Left kidney (tissue), 2 donors: ENCODE measurements around the gene TEDC2. TPM values are rescaled to one million over a fixed set of nuclear protein-coding genes. Genes with fewer than 3 reads are reported as not detected.

Source experiments
- DNase-seq: peaks from one replicate; pipeline ENCODE4 v3.0.0-alpha.2; 2013
- polyA plus RNA-seq: library from polyadenylated mRNA; unstranded; fragments of 120-200 nt; gene quantifications from one replicate; pipeline ENCODE4 v1.2.1, GENCODE V29; 2013; ENCODE audit not compliant: insufficient read length

The TEDC2 gene
- polyA plus RNA-seq, 1 donor, result 11.4 TPM

GRCh38 chr16:2495041-2495440, 35.1 kb downstream of the TEDC2 start:
- DNase-seq, result no peak

DNA sequence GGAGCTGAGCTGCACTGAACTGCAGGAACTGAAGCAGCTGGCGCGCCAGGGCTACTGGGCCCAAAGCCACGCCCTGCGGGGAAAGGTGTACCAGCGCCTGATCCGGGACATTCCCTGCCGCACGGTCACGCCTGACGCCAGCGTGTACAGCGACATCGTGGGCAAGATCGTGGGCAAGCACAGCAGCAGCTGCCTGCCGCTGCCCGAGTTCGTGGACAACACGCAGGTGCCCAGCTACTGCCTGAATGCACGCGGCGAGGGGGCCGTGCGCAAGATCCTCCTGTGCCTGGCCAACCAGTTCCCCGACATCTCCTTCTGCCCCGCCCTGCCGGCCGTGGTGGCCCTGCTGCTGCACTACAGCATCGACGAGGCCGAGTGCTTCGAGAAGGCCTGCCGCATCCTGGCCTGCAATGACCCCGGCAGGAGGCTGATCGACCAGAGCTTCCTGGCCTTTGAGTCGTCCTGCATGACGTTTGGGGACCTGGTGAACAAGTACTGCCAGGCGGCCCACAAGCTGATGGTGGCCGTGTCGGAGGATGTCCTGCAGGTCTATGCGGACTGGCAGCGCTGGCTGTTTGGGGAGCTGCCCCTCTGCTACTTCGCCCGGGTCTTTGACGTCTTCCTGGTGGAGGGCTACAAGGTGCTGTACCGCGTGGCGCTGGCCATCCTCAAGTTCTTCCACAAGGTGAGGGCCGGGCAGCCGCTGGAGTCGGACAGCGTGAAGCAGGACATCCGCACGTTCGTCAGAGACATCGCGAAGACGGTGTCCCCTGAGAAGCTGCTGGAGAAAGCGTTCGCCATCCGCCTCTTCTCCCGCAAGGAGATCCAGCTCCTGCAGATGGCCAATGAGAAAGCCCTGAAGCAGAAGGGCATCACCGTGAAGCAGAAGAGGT, 36.6 kb downstream of the TEDC2 start:
- DNase-seq, result no peak

DNA sequence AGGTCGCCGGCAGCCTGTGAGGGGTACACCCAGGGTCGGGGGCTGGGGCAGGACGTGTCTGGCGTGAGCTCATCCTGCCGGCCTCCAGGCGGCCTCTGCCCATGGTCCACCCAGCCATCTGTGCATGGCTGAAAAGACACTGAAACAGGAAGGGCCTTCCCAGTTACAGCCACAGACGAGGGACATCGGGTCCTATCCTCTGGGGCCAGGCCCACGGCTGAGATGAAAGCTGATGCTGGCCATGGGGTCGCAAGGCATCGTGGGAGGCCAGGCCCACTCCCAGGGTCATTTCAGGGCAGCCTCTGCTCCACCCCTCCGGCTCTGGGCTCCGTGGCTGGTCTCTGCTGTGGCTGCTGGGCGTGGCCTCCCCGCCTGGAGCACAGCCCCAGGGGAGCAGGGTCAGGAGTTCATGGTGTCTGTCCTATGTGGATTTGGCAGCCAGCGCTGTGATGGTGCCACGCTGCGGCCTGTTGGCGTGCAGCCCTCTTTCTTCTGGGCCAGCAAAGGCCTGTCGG, 37.3 kb downstream of the TEDC2 start:
- no peak for DNase-seq

- DNase-seq, result no peak
Observed at GRCh38 chr16:2497695-2498484, 38.0 kb downstream of the TEDC2 start.

DNA sequence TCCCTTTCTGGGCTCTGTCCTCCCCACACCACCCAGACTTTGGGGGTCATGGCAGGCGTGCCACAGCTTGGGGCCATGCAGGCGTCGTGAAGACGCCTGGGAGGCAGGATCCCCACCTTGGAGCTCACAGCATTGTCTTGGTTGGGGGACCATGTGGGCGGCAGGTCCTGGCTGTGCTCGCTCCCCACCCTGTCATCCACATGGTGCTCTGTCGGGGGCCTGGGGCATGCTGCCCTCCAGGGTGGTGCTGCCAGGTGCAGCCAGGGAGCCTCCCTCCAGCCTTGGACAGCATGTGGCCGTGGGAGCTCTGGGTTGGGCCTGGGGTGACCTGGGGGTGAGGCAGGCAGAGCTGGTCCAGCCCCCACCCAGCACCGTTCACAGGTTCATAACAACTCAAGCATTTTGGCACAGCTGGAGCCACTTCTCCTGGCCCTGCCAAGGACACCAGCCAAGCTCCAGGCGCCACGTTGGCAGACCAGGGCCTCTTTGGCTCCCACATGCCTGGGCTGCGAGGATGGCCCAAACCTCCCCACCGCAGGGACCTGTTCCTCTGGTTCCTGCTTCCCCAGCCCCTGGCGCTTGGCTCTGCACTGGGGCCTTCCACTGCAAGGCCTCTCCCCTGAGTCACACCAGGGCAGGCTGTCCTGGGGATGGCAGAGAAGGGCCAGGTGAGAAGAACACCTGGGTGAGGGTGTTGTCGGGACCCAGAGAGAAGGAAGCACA, 38.8 kb downstream of the TEDC2 start:
- no peak for DNase-seq

DNA sequence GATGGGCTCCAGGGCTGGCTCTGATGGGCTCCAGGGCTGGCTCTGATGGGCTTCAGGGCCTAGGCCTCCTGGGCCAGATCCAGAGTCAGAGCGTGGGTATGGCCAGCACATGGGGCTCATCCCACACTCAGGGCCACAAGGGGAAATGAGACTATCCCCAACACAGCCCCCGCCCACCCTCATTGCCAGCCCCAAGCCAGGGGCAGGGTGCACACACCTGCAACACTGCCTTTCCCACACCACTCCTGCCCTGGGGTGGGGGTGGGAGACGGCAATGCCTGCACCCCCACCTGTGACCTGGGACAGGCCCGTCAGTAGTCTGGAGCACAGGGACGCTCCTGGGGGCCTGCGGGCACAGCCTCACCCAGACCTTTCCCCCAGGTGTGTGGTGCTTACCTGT, 39.5 kb downstream of the TEDC2 start:
- DNase-seq, result no peak

DNA sequence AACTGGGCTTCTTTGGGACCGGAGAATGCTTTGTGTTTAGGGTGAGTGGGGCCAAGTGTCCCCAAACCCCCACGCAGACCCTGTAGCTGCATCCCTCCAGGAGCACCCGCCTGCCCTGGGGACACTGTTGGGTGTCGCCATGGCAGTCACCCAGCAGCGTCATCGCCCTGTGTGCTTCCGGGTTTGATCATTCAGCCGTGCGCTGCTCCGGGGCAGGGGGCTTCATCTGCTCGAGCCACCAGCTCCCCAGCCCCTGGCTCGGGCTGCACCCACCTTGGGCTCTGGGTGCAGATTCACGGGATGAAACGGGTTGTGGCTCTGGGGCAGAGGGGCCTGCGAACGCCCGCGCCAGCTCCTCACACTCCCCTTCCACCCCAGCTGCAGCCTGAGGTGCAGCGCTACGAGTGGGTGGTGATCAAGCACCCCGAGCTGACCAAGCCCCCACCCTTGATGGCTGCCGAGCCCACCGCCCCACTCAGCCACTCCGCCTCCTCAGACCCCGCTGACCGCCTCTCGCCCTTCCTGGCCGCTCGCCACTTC, 40.1 kb downstream of the TEDC2 start:
- DNase-seq, result no peak

DNA sequence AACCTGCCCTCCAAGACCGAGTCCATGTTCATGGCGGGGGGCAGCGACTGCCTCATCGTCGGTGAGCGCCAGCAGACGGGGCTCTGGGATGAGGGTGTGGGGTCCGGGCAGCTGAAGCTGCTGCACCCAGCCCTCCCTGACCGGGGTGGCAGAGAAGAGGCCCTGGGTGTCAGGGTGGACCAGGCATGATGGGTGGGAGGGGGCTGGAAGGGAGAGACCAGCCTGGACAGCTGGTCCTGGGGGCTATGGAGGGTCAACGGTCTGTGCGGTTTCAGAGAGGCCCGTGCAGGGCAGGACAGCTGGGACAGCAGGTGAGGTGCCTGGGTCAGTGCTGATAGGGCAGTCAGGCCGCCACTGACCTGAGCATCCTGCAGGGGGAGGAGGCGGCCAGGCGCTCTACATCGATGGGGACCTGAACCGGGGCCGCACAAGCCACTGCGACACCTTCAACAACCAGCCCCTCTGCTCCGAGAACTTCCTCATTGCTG, 40.6 kb downstream of the TEDC2 start:
- DNase-seq, result no peak

GRCh38 chr16:2500918-2501750, 41.2 kb downstream of the TEDC2 start:
- peak; percentile 88 for DNase-seq

DNA sequence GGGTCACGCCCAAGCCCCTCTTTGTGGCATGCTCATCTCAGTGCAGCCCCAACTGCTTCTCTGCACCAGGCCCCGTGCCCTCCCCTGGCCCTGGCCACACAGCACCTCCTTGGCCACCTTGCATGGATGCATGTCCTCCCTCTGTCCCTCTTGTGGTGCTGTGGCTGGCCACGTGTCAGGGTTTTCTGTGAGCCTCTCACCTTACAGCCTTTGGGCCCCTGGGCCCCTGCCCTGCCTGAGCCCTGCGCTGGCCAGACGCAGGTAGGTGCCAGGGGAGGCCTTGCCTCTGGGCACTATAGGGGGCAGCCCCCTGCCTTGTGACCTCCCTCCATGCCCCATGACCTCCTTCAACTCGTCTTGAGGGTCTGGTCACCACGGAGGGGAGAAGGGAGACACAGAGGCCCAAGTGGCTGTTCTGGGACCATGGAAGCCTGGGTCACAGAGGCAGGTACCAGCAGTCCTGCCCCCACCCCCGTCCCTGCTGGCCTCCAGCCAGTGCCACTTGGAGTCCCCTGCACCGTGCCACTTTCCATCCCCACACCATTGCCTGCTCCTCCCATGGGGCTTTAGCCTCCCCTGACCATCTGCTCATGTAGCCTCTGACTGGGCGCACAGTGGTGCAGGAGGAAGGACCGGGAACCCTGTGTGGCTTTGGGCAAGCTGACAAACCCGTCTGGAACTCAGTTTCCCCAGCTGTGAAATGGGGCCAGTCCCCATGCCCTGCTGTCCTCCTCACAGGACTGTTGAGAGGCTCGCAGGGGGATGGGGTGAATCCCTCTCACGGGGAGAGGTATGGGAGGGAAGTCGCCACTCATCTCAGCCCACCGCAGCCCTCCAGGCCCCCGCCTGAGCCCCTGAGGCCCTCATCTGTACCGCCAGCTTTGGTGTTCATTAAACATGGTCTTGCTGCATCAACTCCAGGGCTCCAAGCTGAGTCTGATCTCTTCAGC, 42.3 kb downstream of the TEDC2 start:
- no peak for DNase-seq

GRCh38 chr16:2505695-2506094, 45.8 kb downstream of the TEDC2 start:
- no peak for DNase-seq

GRCh38 chr16:2507052-2507659, 47.2 kb downstream of the TEDC2 start:
- DNase-seq, result no peak

GRCh38 chr16:2507665-2508064, 47.8 kb downstream of the TEDC2 start:
- DNase-seq, result no peak

DNA sequence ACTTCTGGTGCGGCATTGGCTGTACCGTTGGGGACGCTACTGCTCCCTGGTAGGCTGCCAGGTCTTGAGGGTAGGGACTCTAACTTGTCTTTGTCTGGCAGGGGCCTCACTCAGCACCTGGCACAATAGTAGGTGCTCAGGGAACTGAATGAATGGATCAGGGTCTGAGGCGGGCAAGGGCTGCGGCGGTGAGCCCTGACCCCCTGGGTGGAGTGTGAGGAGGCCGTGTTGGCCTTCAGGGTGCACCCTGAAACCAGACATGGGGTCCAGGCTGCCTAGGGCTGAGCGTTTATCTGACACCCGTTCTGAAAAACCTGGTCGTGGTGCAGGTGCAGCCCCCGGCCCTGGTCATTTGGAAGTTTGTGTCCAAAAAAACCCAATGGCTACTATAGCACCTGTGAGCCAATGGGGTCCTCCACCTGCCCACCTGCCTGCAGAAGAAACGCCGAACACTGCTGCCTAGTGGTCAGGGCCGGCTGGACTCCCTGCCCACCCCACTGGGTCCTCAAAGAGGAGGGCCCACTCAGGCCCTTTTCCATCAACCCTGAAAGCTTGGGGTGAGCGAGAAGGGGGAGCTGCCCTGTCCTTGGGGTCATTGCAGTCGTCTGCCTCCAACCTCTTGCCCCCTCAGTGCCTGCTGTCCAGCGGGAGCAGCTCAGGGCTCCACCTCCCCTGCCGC, 49.0 kb downstream of the TEDC2 start:
- DNase-seq, result no peak

DNA sequence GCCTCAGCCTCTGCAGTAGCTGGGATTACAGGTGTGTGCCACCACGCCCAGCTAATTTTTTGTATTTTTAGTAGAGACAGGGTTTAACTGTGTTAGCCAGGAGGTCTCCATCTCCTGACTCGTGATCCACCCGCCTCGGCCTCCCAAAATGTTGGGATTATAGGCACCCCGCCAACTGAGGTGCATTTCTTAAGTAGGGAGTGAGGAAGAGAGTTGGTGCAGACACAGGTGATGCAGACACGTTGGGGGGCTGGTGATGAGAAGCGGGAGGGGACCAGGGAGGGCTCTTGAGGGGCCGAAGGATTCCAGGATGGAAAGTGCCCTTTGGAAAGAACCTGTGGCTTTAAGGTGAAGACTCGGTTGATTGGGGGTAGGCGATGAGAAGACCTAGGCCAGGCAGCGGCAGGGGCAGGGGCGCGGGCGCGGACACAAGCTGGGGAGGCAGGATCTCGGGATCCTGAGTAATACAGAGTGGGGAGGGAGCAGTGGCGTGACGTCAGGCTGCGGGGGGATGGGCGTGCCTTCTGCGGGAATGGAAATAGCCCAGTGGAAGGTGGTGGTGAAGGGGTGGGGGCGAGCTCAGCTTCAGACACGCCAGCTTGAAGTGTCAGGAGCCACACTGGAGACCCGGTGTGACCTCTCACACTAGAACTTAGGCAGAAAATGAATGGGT, 51.4 kb downstream of the TEDC2 start:
- no peak for DNase-seq

DNA sequence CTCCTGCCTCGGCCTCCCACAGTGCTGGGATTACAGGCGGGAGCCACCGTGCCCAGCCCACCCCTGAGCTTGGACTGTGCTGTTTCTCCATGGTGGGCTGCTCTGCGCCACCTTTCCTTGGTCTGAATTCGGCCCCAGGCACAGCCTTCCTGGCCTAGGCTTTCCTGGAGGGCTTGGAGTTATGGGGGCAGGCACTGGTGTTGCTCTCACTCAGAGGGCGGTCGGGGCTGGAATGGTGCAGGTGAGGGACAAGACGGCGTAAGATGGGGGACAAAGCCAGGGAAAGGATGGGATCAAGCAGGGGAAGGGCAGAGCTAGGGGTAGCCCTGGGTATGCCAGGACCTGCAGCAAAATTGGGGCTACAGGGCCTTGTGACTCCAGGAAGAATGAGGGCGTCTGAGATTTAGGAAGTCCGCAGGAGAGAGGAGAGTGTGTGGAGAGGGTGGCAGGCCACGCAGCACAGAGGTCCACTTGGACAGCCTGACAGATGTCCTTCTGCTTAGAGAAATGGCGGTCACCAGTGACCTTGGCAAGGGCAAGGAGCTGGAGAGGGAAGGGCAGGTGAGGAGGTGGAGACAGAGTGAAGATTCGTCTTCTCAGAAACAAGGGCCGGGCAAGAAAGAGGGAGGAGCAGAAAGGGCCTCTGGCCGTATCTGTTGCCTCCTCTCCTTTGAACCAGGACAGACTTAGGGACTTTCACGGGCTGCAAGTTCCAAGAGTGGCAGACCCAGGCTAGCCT, 52.3 kb downstream of the TEDC2 start:
- DNase-seq, result no peak

- no peak for DNase-seq
Observed at GRCh38 chr16:2512735-2513404, 53.0 kb downstream of the TEDC2 start.
